CD14-positive monocyte (primary cell): ENCODE results near the gene TBX10. TPM values are rescaled to one million over a fixed set of nuclear protein-coding genes. Genes with fewer than 3 reads are reported as not detected.

Experiments
- DNase-seq, 3 donors: peaks; one replicate each; pipeline ENCODE4 v3.0.0-alpha.2; 2011 to 2022
- H2AFZ ChIP-seq: 2 replicates; pipeline ENCODE4 v1.6.0; 2012; ENCODE audit warnings: mild to moderate bottlenecking, low read depth, low read length, inconsistent platforms; ENCODE audit not compliant: insufficient read depth, poor library complexity, severe bottlenecking
- H3K27ac ChIP-seq, 2 donors: 1 replicate in 1 of 2; 2 replicates in 1 of 2; pipeline ENCODE4 v1.5.1; 2012 to 2013; ENCODE audit warnings: low read length in 2 of 2, control low read depth in 1 of 2, inconsistent platforms in 1 of 2, low read depth in 1 of 2, mild to moderate bottlenecking in 1 of 2
- H3K27me3 ChIP-seq, 2 donors: one replicate each; pipeline versions ENCODE4 v1.6.0 to v1.6.1; 2011 to 2013; ENCODE audit warnings: low read length in 2 of 2; ENCODE audit not compliant: control insufficient read depth in 2 of 2, insufficient read depth in 2 of 2
- H3K36me3 ChIP-seq, 2 donors: replicated peaks in 1 of 2; 1 replicate in 1 of 2; 2 replicates in 1 of 2; pipeline versions ENCODE4 v1.5.1 to v1.6.1; 2012 to 2013; ENCODE audit warnings: low read length in 2 of 2, control low read depth in 1 of 2, inconsistent platforms in 1 of 2, mild to moderate bottlenecking in 1 of 2; ENCODE audit not compliant: insufficient read depth in 2 of 2, control insufficient read depth in 1 of 2
- H3K4me1 ChIP-seq, 2 donors: 1 replicate in 1 of 2; 2 replicates in 1 of 2; pipeline versions ENCODE4 v1.5.1 to v1.6.1; 2012 to 2013; ENCODE audit warnings: low read length in 2 of 2, control low read depth in 1 of 2, inconsistent platforms in 1 of 2, mild to moderate bottlenecking in 1 of 2, moderate library complexity in 1 of 2; ENCODE audit not compliant: insufficient read depth in 2 of 2, control insufficient read depth in 1 of 2
- H3K4me2 ChIP-seq: replicated peaks from 2 replicates; pipeline ENCODE3; 2012; ENCODE audit warnings: low read length, moderate library complexity, mild to moderate bottlenecking; ENCODE audit not compliant: poor library complexity, severe bottlenecking; ENCODE audit errors: extremely low read depth
- H3K4me3 ChIP-seq, 3 experiments: fragments of 200-600 bp in 1 of 3; sonication (generic) in 1 of 3; replicated peaks in 1 of 3; 1 replicate in 2 of 3; 2 replicates in 1 of 3; pipeline ENCODE4 v1.5.1; 2011 to 2013; ENCODE audit warnings: low read length in 3 of 3, mild to moderate bottlenecking in 3 of 3, control low read depth in 2 of 3, low read depth in 2 of 3, inconsistent platforms in 1 of 3, moderate library complexity in 1 of 3
- H3K79me2 ChIP-seq: 2 replicates; pipeline ENCODE4 v1.6.0; 2012; ENCODE audit warnings: mild to moderate bottlenecking, control low read depth, inconsistent platforms, low read length, moderate library complexity; ENCODE audit not compliant: insufficient read depth
- H3K9ac ChIP-seq: 2 replicates; pipeline ENCODE4 v1.6.0; 2017; ENCODE audit warnings: low read length, mild to moderate bottlenecking; ENCODE audit not compliant: insufficient read depth, poor library complexity, severe bottlenecking
- H3K9me3 ChIP-seq, 2 donors: replicated peaks in 1 of 2; 1 replicate in 1 of 2; 2 replicates in 1 of 2; pipeline versions ENCODE4 v1.5.1 to v1.6.1; 2012 to 2013; ENCODE audit warnings: low read length in 2 of 2, control low read depth in 1 of 2; ENCODE audit not compliant: control insufficient read depth in 1 of 2, insufficient read depth in 1 of 2
- H4K20me1 ChIP-seq: 2 replicates; pipeline ENCODE4 v1.6.0; 2012; ENCODE audit warnings: mild to moderate bottlenecking, low read length, control low read depth, moderate library complexity; ENCODE audit not compliant: insufficient read depth
- H3K27ac Mint-ChIP-seq, 7 donors: one replicate each; pipeline ENCODE4 v1.8.0; 2020; ENCODE audit warnings: mild to moderate bottlenecking in 7 of 7, mixed read lengths in 7 of 7, moderate library complexity in 6 of 7, inconsistent platforms in 2 of 7
- H3K27me3 Mint-ChIP-seq, 3 donors: one replicate each; pipeline ENCODE4 v1.8.0; 2021 to 2022; ENCODE audit warnings: low read depth in 3 of 3, mild to moderate bottlenecking in 3 of 3, mixed read lengths in 3 of 3, moderate library complexity in 3 of 3, inconsistent platforms in 1 of 3
- H3K36me3 Mint-ChIP-seq, 2 donors: one replicate each; pipeline ENCODE4 v1.8.0; 2020; ENCODE audit warnings: mixed read lengths in 2 of 2, inconsistent platforms in 1 of 2, mild to moderate bottlenecking in 1 of 2
- H3K4me1 Mint-ChIP-seq: one replicate; pipeline ENCODE4 v1.8.0; 2020; ENCODE audit warnings: mild to moderate bottlenecking, mixed read lengths
- H3K4me3 Mint-ChIP-seq, 2 donors: one replicate each; pipeline ENCODE4 v1.8.0; 2020; ENCODE audit warnings: mild to moderate bottlenecking in 2 of 2, mixed read lengths in 2 of 2, moderate library complexity in 1 of 2
- H3K9me3 Mint-ChIP-seq, 7 donors: one replicate each; pipeline ENCODE4 v1.8.0; 2020 to 2022; ENCODE audit warnings: mixed read lengths in 7 of 7, mild to moderate bottlenecking in 6 of 7, moderate library complexity in 6 of 7, inconsistent platforms in 2 of 7
- WGBS: methylation state at CpG from one replicate; pipeline ENCODE4 v1.1.5; 2013; ENCODE audit warnings: missing lambda C conversion rate; ENCODE audit not compliant: insufficient coverage; 5-methylcytosine and 5-hydroxymethylcytosine counted together
- intact Hi-C, 2 donors: fragments of 100-400 bp; cut with micrococcal nuclease; formaldehyde crosslinking; loops; one replicate each; pipeline versions ENCODE4 v1.15.0 to v1.15.1; 2023
- polyA plus RNA-seq, 3 donors: library from polyadenylated mRNA; depleted of rRNA in 1 of 3; unstranded in 2 of 3; stranded (reverse) in 1 of 3; fragments of 300-500 nt in 2 of 3; fragments of >200 nt in 1 of 3; fragmentation: Illumina TruSeq in 2 of 3; gene quantifications; 1 replicate in 2 of 3; 2 replicates in 1 of 3; pipeline ENCODE4 v1.2.3, GENCODE V29; 2012 to 2021
- TF ChIP-seq, protein P1 (sequence below): fragments of 200-600 bp; IDR thresholded peaks from one replicate; pipeline ENCODE4 v1.8.0; 2022; ENCODE audit warnings: antibody characterized with exemption, mild to moderate bottlenecking

Gene TBX10
- polyA plus RNA-seq, 3 donors = not detected

DNA sequence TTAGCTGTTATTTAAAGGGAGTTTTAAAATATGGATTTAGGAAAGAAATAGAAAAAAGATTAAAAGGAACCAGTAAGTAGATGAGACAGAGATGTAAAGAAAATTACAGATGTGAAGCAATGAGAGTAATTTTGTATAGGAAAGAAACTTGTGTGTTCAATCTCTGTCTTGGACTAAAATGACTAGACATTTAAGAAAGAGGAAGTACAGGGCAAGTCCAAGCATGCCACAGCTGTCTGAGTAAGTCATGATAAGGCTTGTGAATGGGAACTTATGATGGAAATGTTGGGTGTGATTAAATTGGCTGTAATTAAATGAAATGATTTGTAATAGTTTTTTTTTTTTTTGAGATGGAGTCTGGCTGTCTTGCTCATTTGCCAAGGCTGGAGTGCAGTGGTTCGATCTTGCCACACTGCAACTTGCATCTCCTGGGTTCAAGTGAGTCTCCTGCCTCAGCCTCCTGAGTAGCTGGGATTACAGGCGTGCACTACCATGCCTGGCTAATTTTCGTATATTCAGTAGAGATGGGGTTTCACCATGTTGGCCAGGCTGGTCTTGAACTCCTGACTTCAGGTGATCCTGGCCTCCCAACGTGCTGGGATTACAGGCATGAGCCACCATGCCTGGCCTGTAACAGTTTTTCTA, 16.8 kb upstream of the TBX10 start:
- no peaks in the 10 kb centered on the region for H3K4me1 ChIP-seq
- Mint-ChIP-seq H3K4me1 (no peaks in the 10 kb centered on the region), H3K27ac (no peak overlapping the region), H3K27me3 (peaks cover 2 to 6% (median 2%) of the 10 kb centered on the region in 3 donors), H3K36me3 (no peaks in the 10 kb centered on the region), H3K4me3 (no peak overlapping the region), H3K9me3 (peaks cover 6 to 38% (median 20%) of the 10 kb centered on the region in 7 donors)
- H3K4me3 ChIP-seq = no peak overlapping the region
- H2AFZ ChIP-seq = no peak overlapping the region
- peaks cover 16 to 18% of the 10 kb centered on the region in 2 donors for H3K9me3 ChIP-seq
- TF ChIP-seq, protein P1, sequence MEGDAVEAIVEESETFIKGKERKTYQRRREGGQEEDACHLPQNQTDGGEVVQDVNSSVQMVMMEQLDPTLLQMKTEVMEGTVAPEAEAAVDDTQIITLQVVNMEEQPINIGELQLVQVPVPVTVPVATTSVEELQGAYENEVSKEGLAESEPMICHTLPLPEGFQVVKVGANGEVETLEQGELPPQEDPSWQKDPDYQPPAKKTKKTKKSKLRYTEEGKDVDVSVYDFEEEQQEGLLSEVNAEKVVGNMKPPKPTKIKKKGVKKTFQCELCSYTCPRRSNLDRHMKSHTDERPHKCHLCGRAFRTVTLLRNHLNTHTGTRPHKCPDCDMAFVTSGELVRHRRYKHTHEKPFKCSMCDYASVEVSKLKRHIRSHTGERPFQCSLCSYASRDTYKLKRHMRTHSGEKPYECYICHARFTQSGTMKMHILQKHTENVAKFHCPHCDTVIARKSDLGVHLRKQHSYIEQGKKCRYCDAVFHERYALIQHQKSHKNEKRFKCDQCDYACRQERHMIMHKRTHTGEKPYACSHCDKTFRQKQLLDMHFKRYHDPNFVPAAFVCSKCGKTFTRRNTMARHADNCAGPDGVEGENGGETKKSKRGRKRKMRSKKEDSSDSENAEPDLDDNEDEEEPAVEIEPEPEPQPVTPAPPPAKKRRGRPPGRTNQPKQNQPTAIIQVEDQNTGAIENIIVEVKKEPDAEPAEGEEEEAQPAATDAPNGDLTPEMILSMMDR = no peak
- H3K9ac ChIP-seq = no peak overlapping the region
- no peaks in the 10 kb centered on the region for H3K79me2 ChIP-seq
- intact Hi-C loops = loop anchor here in 1 of 2 donors (5.0 kb wide), 1 partner anchor 84 kb away; no protein-coding TSS in a partner anchor
- no peak overlapping the region for H3K4me2 ChIP-seq
- H3K36me3 ChIP-seq = no peaks in the 10 kb centered on the region
- 50% methylated on average over 1 of the region's 4 CpGs for WGBS
- no peak overlapping the region for H3K27ac ChIP-seq
- no peaks in the 10 kb centered on the region for H4K20me1 ChIP-seq
- peak; percentile 34 to 54 (median 52) for DNase-seq
- no peaks in the 10 kb centered on the region for H3K27me3 ChIP-seq

DNA sequence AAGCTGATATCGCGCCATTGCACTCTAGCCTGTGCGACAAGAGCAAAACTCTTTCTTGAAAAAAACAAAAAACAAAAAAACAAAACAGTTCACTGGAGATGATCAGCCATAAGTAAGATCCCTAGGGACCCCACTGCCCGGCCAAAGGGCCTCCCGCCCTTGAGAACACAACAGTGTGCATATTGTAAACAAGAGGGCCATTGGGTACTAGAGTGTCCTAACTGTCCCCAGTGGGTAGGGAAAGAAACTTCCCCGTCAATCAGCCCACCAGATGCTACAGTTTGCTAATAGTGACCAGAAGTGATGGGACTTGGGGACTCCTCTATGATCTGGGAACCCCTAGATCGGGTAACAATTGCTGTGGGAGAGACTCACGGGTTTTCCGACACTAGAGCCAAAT, 14.7 kb upstream of the TBX10 start:
- H3K9ac ChIP-seq = no peak overlapping the region
- no peaks in the 10 kb centered on the region for H3K36me3 Mint-ChIP-seq
- WGBS = 53% methylated on average over 3 of the region's 9 CpGs

More for the DNA sequence above, 14.7 kb upstream of the TBX10 start:
- no peaks in the 10 kb centered on the region for H3K36me3 ChIP-seq
- H3K4me1 ChIP-seq = peaks cover 14 to 20% of the 10 kb centered on the region in 2 donors
- DNase-seq = no peak
- no peak overlapping the region for H3K4me2 ChIP-seq
- H3K27me3 ChIP-seq = no peaks in the 10 kb centered on the region
- Mint-ChIP-seq H3K9me3 (peaks cover 6 to 38% (median 20%) of the 10 kb centered on the region in 7 donors), H3K4me3 (no peak overlapping the region), H3K27ac (no peak overlapping the region), H3K27me3 (peaks cover 2 to 6% (median 5%) of the 10 kb centered on the region in 3 donors), H3K4me1 (peaks cover 18% of the 10 kb centered on the region)
- H3K9me3 ChIP-seq = peaks cover 16 to 18% of the 10 kb centered on the region in 2 donors
- intact Hi-C loops = no loop called here
- H3K4me3 ChIP-seq = no peak overlapping the region
- TF ChIP-seq, protein P1 = no peak
- no peaks in the 10 kb centered on the region for H3K79me2 ChIP-seq
- no peak overlapping the region for H2AFZ ChIP-seq
- H4K20me1 ChIP-seq = no peaks in the 10 kb centered on the region
- no peak overlapping the region for H3K27ac ChIP-seq
